ENCODE results near the gene TAF15.

GRCh38 chr17:35764123-35764991, 44.9 kb upstream of the TAF15 start:
- TF ChIP-seq CTCF (IDR thresholded peaks at IDR 0.05) (peak; percentile 77), EZH2 (IDR thresholded peaks at IDR 0.05; ENCODE audit: borderline replicate concordance, insufficient read depth, low read depth, low read length, poor library complexity, severe bottlenecking) (no peak)

Data from B cell (primary cell).